COLO668 (cell line): ENCODE results near the gene PAK6.

Experiments used
- DNase-seq: peaks from one replicate; lab custom pipeline; 2025; ENCODE audit not compliant: unreplicated experiment; lab: John Stamatoyannopoulos, UW

The PAK6 gene

DNA sequence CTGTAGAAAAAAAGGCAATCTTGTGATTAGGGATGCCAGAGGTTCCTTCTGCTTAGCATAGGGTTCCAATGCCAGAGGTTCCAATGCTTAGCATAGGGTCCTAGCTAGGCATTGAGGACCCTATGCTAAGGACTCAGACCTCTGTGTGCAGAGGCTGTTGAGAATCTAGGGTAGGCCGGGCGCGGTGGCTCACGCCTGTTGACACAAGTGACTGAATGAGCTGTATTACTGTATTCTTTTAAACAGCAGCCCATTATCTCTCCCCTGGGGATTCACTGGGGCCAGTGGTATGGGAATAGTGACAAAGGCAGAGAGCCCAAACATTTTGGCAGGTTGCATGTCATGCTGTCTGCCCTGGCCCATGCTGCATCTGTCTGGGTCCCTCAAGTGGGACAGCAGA lies 16.2 kb downstream of the PAK6 start:
- DNase-seq = peak; percentile 36

GRCh38 chr15:40256638-40257235 lies 17.9 kb downstream of the PAK6 start:
- no peak for DNase-seq

GRCh38 chr15:40257656-40258450 lies 19.0 kb downstream of the PAK6 start:
- no peak for DNase-seq

- DNase-seq = no peak
Observed at GRCh38 chr15:40258544-40258943, 19.7 kb downstream of the PAK6 start.

- no peak for DNase-seq
Observed at GRCh38 chr15:40259021-40259420, 20.2 kb downstream of the PAK6 start.

GRCh38 chr15:40263024-40263754 lies 24.3 kb downstream of the PAK6 start:
- no peak for DNase-seq

- DNase-seq = no peak
Observed at GRCh38 chr15:40264321-40265153, 25.7 kb downstream of the PAK6 start.

GRCh38 chr15:40265355-40265754 lies 26.5 kb downstream of the PAK6 start:
- DNase-seq = no peak

- no peak for DNase-seq
Observed at GRCh38 chr15:40265875-40266274, 27.0 kb downstream of the PAK6 start.

- DNase-seq = no peak
Observed at GRCh38 chr15:40266828-40267304, 28.0 kb downstream of the PAK6 start.

GRCh38 chr15:40267670-40268069 lies 28.8 kb downstream of the PAK6 start:
- DNase-seq = no peak

- no peak for DNase-seq
Observed at GRCh38 chr15:40269604-40270003, 30.7 kb downstream of the PAK6 start.

DNA sequence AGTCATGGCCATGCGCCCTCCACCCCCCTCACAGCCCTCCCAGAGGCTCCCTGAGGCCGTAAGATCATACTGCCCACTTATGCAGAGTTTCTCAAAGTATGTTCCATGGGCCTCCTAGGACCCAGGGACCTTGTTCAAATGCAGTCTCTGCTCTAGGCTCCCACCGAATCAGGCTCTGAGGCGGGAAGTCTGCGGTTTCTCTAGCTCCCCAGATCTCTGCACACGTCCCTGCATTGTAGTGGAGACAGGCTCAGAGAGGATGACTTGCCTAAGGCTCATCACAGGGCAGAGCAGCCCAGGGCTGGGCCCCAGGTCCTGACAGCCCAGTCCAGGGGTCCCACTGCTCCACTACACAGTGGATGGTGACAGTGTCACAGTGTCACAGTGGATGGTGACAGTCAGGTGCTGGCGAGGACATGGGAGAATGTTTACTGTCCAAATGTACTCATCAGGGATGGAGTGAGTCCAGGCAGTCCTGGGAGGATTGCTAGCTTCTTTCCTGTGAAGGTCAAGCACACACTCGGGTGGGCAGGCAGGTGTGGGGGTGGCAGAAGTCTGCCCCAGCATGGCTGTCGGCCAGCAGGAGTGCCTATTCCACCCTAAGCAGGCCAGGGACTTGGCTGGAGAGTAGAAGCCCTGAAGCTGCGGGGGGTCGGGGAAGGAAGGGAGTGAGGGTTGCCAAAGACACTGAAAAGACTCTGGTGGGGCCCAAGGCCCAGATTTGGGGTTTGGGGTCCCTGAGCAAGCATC lies 31.6 kb downstream of the PAK6 start:
- DNase-seq = no peak

DNA sequence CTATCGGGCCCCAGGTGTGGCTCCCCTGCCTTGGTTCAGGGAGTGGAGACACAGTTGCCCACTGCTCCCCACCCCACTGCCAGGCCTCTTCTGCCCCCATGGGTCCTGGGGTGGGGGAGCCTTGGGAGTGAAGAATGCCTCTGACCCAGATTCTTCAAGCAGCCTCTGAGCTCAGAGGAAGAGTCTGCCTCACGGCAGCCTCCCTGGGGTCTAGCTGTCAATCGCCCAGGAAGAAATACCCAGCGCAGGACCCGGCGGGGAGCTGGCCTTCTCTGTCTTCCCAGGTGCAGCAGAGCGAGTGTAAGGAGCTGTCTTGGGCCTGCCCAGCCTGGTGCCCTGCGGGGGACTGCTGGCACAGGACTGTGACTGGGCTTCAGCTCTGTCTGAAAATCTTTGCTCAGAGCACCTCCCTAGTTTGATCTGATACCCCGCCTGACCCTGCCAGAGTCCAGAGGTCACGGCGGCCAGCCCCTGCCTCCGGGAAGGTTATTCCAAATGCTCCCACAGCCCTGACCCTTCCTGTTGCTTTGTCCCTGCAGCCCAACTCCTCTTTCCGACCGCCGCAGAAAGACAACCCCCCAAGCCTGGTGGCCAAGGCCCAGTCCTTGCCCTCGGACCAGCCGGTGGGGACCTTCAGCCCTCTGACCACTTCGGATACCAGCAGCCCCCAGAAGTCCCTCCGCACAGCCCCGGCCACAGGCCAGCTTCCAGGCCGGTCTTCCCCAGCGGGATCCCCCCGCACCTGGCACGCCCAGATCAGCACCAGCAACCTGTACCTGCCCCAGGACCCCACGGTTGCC lies 33.0 kb downstream of the PAK6 start:
- no peak for DNase-seq

GRCh38 chr15:40272485-40273056 lies 33.7 kb downstream of the PAK6 start:
- DNase-seq = no peak

- DNase-seq = no peak
Observed at GRCh38 chr15:40273428-40273827, 34.6 kb downstream of the PAK6 start.

- DNase-seq = peak; percentile 86
Observed at GRCh38 chr15:40274350-40275274, 35.7 kb downstream of the PAK6 start.

GRCh38 chr15:40275523-40275922 lies 36.7 kb downstream of the PAK6 start:
- no peak for DNase-seq
